Bronchial epithelial cell (primary cell): Measurements from ENCODE around the gene HOXC10. TPM values are rescaled to one million over a fixed set of nuclear protein-coding genes. Genes with fewer than 3 reads are reported as not detected.

Experiments
- DNase-seq: peaks from one replicate; pipeline ENCODE4 v3.0.0-alpha.2; 2010; ENCODE audit warnings: low read depth
- FAIRE-seq: peaks from 2 replicates; lab custom pipeline; 2011; peaks lifted over from hg19 to GRCh38; lab: Jason Lieb, UNC
- H3K27me3 ChIP-seq: 2 replicates; pipeline ENCODE4 v1.5.1; 2011; ENCODE audit warnings: low read length; ENCODE audit not compliant: control insufficient read depth, insufficient read depth
- H3K36me3 ChIP-seq: 2 replicates; pipeline ENCODE4 v1.5.1; 2011; ENCODE audit warnings: low read length; ENCODE audit not compliant: control insufficient read depth, insufficient read depth
- H3K4me3 ChIP-seq: 2 replicates; pipeline ENCODE4 v1.5.1; 2011; ENCODE audit warnings: mild to moderate bottlenecking, low read depth, low read length, control low read depth
- total RNA-seq: library from RNA; depleted of rRNA; stranded (reverse); fragments of >200 nt; gene quantifications from 2 replicates; pipeline ENCODE4 v1.2.1, GENCODE V29; 2014
- TF ChIP-seq, protein P1 (sequence below): IDR thresholded peaks from 2 replicates; pipeline ENCODE4 v1.5.1; 2011; ENCODE audit warnings: mild to moderate bottlenecking, moderate library complexity, low read length, control low read depth, inconsistent platforms; ENCODE audit not compliant: insufficient read depth, severe bottlenecking

The HOXC10 gene
- total RNA-seq, 1 donor from 2014 or later, result not detected

DNA sequence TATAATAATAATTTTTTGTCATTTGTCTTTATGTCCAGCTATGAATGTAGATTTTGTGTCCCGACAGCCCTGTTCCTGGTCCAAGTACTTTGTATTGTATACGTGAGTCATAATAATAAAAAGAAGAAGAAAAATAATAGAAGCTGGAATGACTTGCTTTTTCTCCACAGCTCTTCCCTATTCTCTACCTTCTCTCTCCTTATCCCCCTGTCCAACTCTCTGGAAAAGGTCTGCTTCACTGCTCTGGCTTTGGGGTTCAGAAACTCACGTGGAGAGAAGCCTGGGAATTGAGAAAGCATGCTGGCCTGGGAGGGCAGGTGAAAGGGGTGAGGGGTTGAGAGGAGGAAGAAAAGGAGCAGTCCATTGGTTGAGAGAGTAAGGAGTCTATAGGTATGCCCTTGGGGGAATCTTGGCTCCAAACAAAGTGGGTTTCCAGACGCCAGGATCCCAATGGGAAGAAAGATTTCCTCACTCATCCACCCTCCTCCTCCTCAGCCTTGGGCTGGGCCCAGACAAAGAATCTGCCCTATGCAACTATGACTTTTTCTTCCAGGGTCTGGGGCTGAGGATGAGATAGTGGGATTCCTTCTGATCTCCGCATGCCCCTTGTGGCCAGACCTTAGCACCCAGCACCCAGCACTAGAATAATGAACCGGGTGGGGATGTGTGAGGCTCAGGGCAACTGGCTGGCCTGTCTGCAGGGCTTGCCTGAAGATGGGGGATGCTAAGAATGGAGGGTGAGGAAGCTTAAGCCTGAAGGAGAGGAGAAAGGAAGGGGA, 27.9 kb downstream of the HOXC10 start:
- H3K4me3 ChIP-seq, result no peak overlapping the region
- TF ChIP-seq, protein P1, sequence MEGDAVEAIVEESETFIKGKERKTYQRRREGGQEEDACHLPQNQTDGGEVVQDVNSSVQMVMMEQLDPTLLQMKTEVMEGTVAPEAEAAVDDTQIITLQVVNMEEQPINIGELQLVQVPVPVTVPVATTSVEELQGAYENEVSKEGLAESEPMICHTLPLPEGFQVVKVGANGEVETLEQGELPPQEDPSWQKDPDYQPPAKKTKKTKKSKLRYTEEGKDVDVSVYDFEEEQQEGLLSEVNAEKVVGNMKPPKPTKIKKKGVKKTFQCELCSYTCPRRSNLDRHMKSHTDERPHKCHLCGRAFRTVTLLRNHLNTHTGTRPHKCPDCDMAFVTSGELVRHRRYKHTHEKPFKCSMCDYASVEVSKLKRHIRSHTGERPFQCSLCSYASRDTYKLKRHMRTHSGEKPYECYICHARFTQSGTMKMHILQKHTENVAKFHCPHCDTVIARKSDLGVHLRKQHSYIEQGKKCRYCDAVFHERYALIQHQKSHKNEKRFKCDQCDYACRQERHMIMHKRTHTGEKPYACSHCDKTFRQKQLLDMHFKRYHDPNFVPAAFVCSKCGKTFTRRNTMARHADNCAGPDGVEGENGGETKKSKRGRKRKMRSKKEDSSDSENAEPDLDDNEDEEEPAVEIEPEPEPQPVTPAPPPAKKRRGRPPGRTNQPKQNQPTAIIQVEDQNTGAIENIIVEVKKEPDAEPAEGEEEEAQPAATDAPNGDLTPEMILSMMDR, result no peak
- H3K27me3 ChIP-seq, result peaks cover 67% of the 10 kb centered on the region
- DNase-seq (no peak), FAIRE-seq (no peak)
- H3K36me3 ChIP-seq, result no peaks in the 10 kb centered on the region

DNA sequence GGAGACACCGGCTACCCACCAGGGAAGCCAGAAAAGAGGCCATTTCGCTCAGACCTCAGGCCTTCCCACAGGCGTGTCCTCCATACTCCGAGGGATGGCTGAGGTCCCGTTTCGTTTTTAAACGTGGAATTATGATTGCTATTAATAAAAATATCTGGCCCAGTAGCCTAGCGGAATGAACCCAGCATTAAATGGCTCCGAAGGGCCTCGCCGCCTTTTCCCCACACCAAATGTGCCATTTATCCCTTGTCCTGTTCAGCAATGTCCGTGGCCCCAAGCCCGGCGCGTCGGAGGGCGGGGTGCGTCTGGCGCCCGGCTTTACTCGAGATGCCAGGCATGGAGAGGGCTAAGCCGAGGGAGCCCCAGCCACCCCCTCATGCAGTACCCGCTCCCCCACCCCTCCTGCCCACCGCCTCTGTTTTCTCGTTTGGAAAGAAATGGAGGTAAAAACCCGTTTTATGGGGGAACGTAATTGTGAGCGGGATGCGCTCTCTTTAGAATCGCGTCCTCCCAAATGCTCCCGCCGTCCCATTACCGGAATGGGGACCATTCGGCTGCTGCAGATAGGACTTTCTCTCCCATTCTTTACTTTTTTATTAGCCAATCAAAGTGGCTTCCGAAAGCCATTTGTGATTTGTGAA, 29.6 kb downstream of the HOXC10 start:
- H3K4me3 ChIP-seq, result no peak overlapping the region
- FAIRE-seq, result no peak

DNA sequence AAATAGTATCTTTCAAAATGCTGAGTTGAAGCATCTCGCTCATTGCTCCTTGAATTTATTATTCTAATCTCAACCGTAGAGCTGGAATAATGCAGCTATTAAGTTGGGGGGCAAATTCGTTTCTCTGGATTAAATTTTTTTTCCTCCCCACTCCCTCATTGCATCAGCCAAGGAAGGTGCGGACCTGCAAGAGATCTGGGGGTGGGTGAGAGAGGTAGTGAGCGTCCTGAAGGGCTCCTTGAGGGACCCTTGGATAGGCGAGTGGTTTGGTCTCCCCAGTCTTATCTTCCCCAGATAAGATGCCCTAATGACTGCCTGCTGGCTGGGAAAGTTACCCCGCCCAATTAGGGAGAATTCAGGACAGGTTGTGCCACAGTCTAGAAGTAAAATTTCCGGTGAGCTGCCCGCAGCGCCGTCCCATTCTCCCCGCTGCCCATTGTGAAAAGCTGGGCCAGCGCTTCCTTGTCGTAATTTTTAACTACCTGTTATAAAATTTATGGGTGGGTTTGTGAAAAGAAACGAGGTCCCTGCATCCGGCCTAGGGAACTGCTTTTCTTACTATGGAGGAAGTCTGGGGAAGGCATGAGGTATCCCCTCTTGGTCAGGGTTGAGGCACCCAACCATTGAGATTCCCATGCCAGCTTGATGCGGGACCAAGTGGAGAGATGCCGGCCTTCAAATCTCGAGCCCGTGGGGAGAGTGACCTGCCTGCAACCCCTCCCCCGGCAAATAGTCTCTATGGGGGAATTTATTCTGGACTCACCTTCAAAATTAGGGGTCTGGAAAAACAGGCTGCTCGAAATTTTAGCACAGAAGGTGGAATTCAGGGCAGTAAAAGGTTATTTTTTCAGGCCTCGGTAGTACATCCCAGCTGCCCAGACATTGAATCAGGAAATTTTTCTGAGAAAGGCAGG, 30.3 kb downstream of the HOXC10 start:
- Histone ChIP-seq H3K27me3 (peaks cover 59% of the 10 kb centered on the region), H3K4me3 (no peak overlapping the region), H3K36me3 (no peaks in the 10 kb centered on the region)
- FAIRE-seq (no peak), DNase-seq (no peak)
- TF ChIP-seq, protein P1, result no peak

More for the DNA sequence above, 29.6 kb downstream of the HOXC10 start:
- H3K27me3 ChIP-seq, result peaks cover 61% of the 10 kb centered on the region
- TF ChIP-seq, protein P1, result no peak
- no peaks in the 10 kb centered on the region for H3K36me3 ChIP-seq
- DNase-seq, result no peak

DNA sequence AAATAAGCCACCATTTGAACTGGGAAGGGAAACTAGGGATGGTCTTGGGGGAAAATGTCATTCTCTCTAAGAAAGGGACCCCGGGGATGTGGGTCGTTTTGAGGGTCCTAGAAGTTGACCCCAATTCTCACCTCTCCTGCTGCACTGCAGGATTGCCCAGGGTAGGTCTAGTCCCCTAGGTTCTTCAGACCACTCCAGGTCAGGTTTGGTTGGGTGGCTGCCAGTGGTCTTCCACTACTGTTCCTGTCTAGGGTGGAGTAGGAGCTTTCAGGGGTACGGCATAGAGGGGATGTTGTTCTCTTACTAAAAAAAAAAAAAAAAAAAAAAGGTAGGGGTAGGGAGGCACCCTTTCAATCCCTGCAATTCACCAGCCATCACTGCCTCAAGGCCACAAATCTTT, 31.1 kb downstream of the HOXC10 start:
- Histone ChIP-seq H3K4me3 (no peak overlapping the region), H3K27me3 (peaks cover 55% of the 10 kb centered on the region), H3K36me3 (no peaks in the 10 kb centered on the region)
- TF ChIP-seq, protein P1, result no peak
- FAIRE-seq, result no peak
- no peak for DNase-seq

DNA sequence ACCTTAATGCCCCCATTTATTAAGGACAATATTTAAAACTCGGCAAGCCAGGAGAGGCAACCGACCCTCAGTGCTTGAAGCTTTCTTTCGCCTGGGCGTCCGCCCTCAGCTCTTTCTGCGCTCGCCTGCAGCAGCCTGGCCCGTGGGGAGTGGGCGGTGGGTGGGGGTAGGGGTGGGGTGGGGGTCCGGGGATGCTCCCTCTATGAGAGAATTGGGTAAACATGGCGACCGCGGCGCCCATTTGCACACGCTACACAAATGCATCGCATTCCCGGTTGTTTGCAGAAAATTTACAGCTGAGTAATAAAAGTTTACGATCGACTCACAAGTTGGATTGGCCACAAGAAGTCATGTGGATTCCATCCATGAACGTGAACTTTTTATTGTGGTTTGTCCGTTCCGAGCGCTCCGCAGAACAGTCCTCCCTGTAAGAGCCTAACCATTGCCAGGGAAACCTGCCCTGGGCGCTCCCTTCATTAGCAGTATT, 31.6 kb downstream of the HOXC10 start:
- DNase-seq (no peak), FAIRE-seq (no peak)

More for the DNA sequence above, 31.6 kb downstream of the HOXC10 start:
- Histone ChIP-seq H3K4me3 (no peak overlapping the region), H3K36me3 (no peaks in the 10 kb centered on the region), H3K27me3 (peaks cover 54% of the 10 kb centered on the region)
- TF ChIP-seq, protein P1, result no peak
